ENCODE results near the gene SNX14. TPM values are rescaled to one million over a fixed set of nuclear protein-coding genes. Genes with fewer than 3 reads are reported as not detected.
A peak's percentile ranks its signal among the peaks of the same experiment; 100 is the strongest.

Gene SNX14
- total RNA-seq, 1 donor from 2014 or later: 89.5 TPM

GRCh38 chr6:85464722-85465150, 128.9 kb downstream of the SNX14 start:
- no peaks in the 10 kb centered on the region for H3K36me3 Mint-ChIP-seq (ENCODE audit: low read depth, unreplicated experiment)
- Histone ChIP-seq H3K27me3 (ENCODE audit: insufficient read depth, low read length) (no peaks in the 10 kb centered on the region), H3K79me2 (ENCODE audit: insufficient read depth, low read length) (peaks cover 25% of the 10 kb centered on the region), H3K4me2 (ENCODE audit: low read length) (peak overlapping the region; percentile 81), H3K9me3 (ENCODE audit: insufficient read depth, low read depth, low read length) (no peaks in the 10 kb centered on the region), H3K9ac (ENCODE audit: low read length) (peak overlapping the region; percentile 82), H3K4me1 (ENCODE audit: insufficient read depth, low read length) (peaks cover 70% of the 10 kb centered on the region), H2AFZ (ENCODE audit: low read depth, low read length) (no peak overlapping the region), H3K4me3 (ENCODE audit: insufficient read depth, low read depth, low read length) (peak overlapping the region; percentile 31), H4K20me1 (ENCODE audit: insufficient read depth, low read length) (no peaks in the 10 kb centered on the region), H3K27ac (ENCODE audit: low read depth, low read length) (peak overlapping the region; percentile 97), H3K36me3 (ENCODE audit: insufficient read depth, low read length) (peaks cover 6% of the 10 kb centered on the region)
- no peak for TF ChIP-seq EZH2 (IDR thresholded peaks at IDR 0.05; ENCODE audit: insufficient read depth, low read length)
- TF ChIP-seq, protein P1, sequence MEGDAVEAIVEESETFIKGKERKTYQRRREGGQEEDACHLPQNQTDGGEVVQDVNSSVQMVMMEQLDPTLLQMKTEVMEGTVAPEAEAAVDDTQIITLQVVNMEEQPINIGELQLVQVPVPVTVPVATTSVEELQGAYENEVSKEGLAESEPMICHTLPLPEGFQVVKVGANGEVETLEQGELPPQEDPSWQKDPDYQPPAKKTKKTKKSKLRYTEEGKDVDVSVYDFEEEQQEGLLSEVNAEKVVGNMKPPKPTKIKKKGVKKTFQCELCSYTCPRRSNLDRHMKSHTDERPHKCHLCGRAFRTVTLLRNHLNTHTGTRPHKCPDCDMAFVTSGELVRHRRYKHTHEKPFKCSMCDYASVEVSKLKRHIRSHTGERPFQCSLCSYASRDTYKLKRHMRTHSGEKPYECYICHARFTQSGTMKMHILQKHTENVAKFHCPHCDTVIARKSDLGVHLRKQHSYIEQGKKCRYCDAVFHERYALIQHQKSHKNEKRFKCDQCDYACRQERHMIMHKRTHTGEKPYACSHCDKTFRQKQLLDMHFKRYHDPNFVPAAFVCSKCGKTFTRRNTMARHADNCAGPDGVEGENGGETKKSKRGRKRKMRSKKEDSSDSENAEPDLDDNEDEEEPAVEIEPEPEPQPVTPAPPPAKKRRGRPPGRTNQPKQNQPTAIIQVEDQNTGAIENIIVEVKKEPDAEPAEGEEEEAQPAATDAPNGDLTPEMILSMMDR (IDR thresholded peaks at IDR 0.05; ENCODE audit: insufficient read depth, low read depth, low read length): no peak
- DNase-seq (ENCODE audit: low read depth) (peak; percentile 91), FAIRE-seq (peak; percentile 87)
- peak overlapping the region; percentile 24 for H3K4me3 Mint-ChIP-seq (ENCODE audit: unreplicated experiment)
- H3K9me3 Mint-ChIP-seq (ENCODE audit: unreplicated experiment): no peaks in the 10 kb centered on the region
- H3K27me3 Mint-ChIP-seq (ENCODE audit: low read depth, unreplicated experiment): no peaks in the 10 kb centered on the region
- peak overlapping the region; percentile 95 for H3K27ac Mint-ChIP-seq (ENCODE audit: unreplicated experiment)
- peaks cover 72% of the 10 kb centered on the region for H3K4me1 Mint-ChIP-seq (ENCODE audit: low read depth, unreplicated experiment)

DNA sequence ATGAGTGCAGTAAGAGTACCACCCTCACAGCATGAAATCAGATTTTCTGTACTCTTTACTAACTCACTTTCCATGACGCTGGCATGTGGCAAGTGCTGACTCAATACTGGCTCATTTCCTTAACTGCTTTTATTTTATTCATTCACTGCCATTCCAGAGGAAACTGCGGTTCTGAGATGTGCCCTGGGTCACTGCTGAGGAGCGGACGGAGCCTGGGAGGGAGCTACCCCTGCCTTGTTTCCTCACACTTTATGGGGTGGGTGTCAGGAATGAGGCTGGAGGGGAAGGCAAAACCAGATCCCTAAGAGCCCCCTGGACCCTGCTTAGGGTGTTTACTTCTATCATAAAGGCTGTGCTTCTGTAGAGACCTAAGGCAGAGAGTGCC, 129.4 kb downstream of the SNX14 start:
- Histone ChIP-seq H3K9me3 (ENCODE audit: insufficient read depth, low read depth, low read length) (no peaks in the 10 kb centered on the region), H2AFZ (ENCODE audit: low read depth, low read length) (no peak overlapping the region), H3K4me1 (ENCODE audit: insufficient read depth, low read length) (peaks cover 70% of the 10 kb centered on the region), H4K20me1 (ENCODE audit: insufficient read depth, low read length) (no peaks in the 10 kb centered on the region), H3K36me3 (ENCODE audit: insufficient read depth, low read length) (peaks cover 4% of the 10 kb centered on the region), H3K27ac (ENCODE audit: low read depth, low read length) (peak overlapping the region; percentile 97), H3K9ac (ENCODE audit: low read length) (peak overlapping the region; percentile 82), H3K4me2 (ENCODE audit: low read length) (peak overlapping the region; percentile 81), H3K27me3 (ENCODE audit: insufficient read depth, low read length) (no peaks in the 10 kb centered on the region), H3K4me3 (ENCODE audit: insufficient read depth, low read depth, low read length) (peak overlapping the region; percentile 31), H3K79me2 (ENCODE audit: insufficient read depth, low read length) (peaks cover 25% of the 10 kb centered on the region)
- Mint-ChIP-seq H3K36me3 (ENCODE audit: low read depth, unreplicated experiment) (no peaks in the 10 kb centered on the region), H3K4me3 (ENCODE audit: unreplicated experiment) (peak overlapping the region; percentile 2), H3K27ac (ENCODE audit: unreplicated experiment) (peak overlapping the region; percentile 95), H3K4me1 (ENCODE audit: low read depth, unreplicated experiment) (peaks cover 72% of the 10 kb centered on the region), H3K27me3 (ENCODE audit: low read depth, unreplicated experiment) (no peaks in the 10 kb centered on the region), H3K9me3 (ENCODE audit: unreplicated experiment) (no peaks in the 10 kb centered on the region)
- peak; percentile 83 for FAIRE-seq
- no peak for TF ChIP-seq EZH2 (IDR thresholded peaks at IDR 0.05; ENCODE audit: insufficient read depth, low read length)
- TF ChIP-seq, protein P1 (IDR thresholded peaks at IDR 0.05; ENCODE audit: insufficient read depth, low read depth, low read length): no peak
- DNase-seq (ENCODE audit: low read depth): peak; percentile 99

DNA sequence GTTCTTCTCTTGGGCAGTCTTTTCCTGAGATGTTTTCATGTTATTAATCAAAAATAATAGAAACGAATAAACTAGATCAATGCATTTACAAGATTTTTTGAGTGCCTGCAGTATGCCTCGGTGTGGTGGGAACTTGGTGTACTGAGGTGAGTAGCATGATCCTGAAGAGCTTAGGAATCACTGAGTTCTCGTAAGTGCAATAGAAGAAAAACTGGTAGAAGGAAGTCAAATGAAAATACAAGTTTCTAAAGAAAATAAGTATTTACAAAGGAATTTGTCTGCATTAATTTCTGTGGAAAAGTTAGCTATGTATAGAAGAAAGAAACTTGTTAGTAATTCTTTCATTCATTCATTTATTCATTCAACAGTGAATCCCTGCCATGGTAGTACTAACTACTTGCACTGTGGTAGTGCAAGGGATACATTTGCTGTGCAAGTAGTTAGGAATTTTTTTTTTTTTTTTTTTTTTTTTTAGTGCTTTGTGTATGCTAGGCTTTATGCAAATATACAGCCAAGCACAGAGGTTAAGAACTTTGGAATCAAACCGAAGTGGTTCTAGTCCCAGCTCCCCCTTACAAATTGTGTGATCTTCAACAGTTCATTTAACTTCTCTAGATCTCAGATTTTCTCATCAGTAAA, 129.9 kb downstream of the SNX14 start:
- H3K4me3 Mint-ChIP-seq (ENCODE audit: unreplicated experiment): no peak overlapping the region
- Histone ChIP-seq H2AFZ (ENCODE audit: low read depth, low read length) (no peak overlapping the region), H3K27ac (ENCODE audit: low read depth, low read length) (peak overlapping the region; percentile 97), H3K4me1 (ENCODE audit: insufficient read depth, low read length) (peaks cover 73% of the 10 kb centered on the region), H3K4me3 (ENCODE audit: insufficient read depth, low read depth, low read length) (no peak overlapping the region), H3K9me3 (ENCODE audit: insufficient read depth, low read depth, low read length) (no peaks in the 10 kb centered on the region), H3K36me3 (ENCODE audit: insufficient read depth, low read length) (peaks cover 4% of the 10 kb centered on the region), H4K20me1 (ENCODE audit: insufficient read depth, low read length) (peaks cover 3% of the 10 kb centered on the region), H3K9ac (ENCODE audit: low read length) (peak overlapping the region; percentile 25), H3K4me2 (ENCODE audit: low read length) (peak overlapping the region; percentile 81), H3K27me3 (ENCODE audit: insufficient read depth, low read length) (no peaks in the 10 kb centered on the region), H3K79me2 (ENCODE audit: insufficient read depth, low read length) (peaks cover 25% of the 10 kb centered on the region)
- H3K27me3 Mint-ChIP-seq (ENCODE audit: low read depth, unreplicated experiment): no peaks in the 10 kb centered on the region
- FAIRE-seq (no peak), DNase-seq (ENCODE audit: low read depth) (no peak)
- H3K27ac Mint-ChIP-seq (ENCODE audit: unreplicated experiment): peak overlapping the region; percentile 95
- TF ChIP-seq EZH2 (IDR thresholded peaks at IDR 0.05; ENCODE audit: insufficient read depth, low read length): no peak
- TF ChIP-seq, protein P1 (IDR thresholded peaks at IDR 0.05; ENCODE audit: insufficient read depth, low read depth, low read length): no peak
- H3K36me3 Mint-ChIP-seq (ENCODE audit: low read depth, unreplicated experiment): no peaks in the 10 kb centered on the region
- H3K4me1 Mint-ChIP-seq (ENCODE audit: low read depth, unreplicated experiment): peaks cover 74% of the 10 kb centered on the region
- H3K9me3 Mint-ChIP-seq (ENCODE audit: unreplicated experiment): no peaks in the 10 kb centered on the region

All from astrocyte (in vitro differentiated cells and primary cell).